ENCODE results near the gene LY6G5C. TPM values are rescaled to one million over a fixed set of nuclear protein-coding genes. Genes with fewer than 3 reads are reported as not detected.
A peak's percentile ranks its signal among the peaks of the same experiment; 100 is the strongest.

Gene LY6G5C
- total and polyA plus RNA-seq, 9 of the 15 experiments (the other 6 are each of a cell fraction or from before 2014, with no cell fraction given), result 0.10 to 0.67 (median 0.46) TPM; not detected in 4

- H3K9me1 ChIP-seq (ENCODE audit: control insufficient read depth, insufficient read depth, low read length), result peaks cover 5% of the 10 kb centered on the region
- peak overlapping the region in 1 of 2 experiments; percentile 59; a peak in 2 of 4 replicates for H3K9ac ChIP-seq (ENCODE audit: insufficient read depth in 1 of 2, low read depth in 2 of 2, low read length in 2 of 2)
- FAIRE-seq (no peak), ATAC-seq (no peak), DNase-seq (ENCODE audit: extremely low read depth in 1 of 4, low spot score in 3 of 4) (no peak)
- no peak overlapping the region for H3K27ac ChIP-seq (ENCODE audit: extremely low read depth, low read depth, low read length)
- in situ Hi-C loops (cut with MboI), result no loop called here
- H3K36me3 ChIP-seq (ENCODE audit: control insufficient read depth, insufficient read depth, low read length), result peaks cover 90% of the 10 kb centered on the region
- no TSS peak for BruUV-seq (replicated peaks)
- ChIA-PET POLR2A (interaction anchor here (0.7 to 7.1 kb wide), 12 partner anchors 9 to 164 kb away, joined by 3 to 158 read pairs (median 12); partner anchors contain the start of genes ABHD16A, CLIC1, GPANK1 and HSPA1B), CTCF (ENCODE audit: low intra/inter-chr PET ratio) (no interaction called here)
- no peak overlapping the region for H3K4me3 ChIP-seq
- peaks cover 6% of the 10 kb centered on the region; the same call in 2 of the 3 replicates for H3K79me2 ChIP-seq (ENCODE audit: control insufficient read depth, insufficient read depth, low read length)
- H3K4me2 ChIP-seq (ENCODE audit: insufficient read depth, low read length), result no peak overlapping the region
- intact Hi-C loops (cut with micrococcal nuclease), result no loop called here
- H2AFZ ChIP-seq (ENCODE audit: low read depth, low read length), result no peak overlapping the region
- H3K9me3 ChIP-seq (replicated peaks; ENCODE audit: control insufficient read depth, insufficient read depth, low read depth, low read length), result no peaks in the 10 kb centered on the region
- no peaks in the 10 kb centered on the region for H4K20me1 ChIP-seq (replicated peaks; ENCODE audit: control insufficient read depth, insufficient read depth, low read length)
- 82% methylated on average over 9 of the region's 9 CpGs for WGBS (ENCODE audit: insufficient coverage, low coverage, missing lambda C conversion rate)
- no peaks in the 10 kb centered on the region for H3K27me3 ChIP-seq (ENCODE audit: control insufficient read depth in 2 of 2, insufficient read depth in 2 of 2, low read length in 2 of 2)
- H3K4me1 ChIP-seq (replicated peaks in 1 of 2; ENCODE audit: control insufficient read depth in 2 of 2, insufficient read depth in 2 of 2, low read length in 2 of 2), result peaks cover 44 to 47% of the 10 kb centered on the region in 2 experiments
- TF ChIP-seq SRSF9 (IDR thresholded peaks at IDR 0.05; ENCODE audit: borderline replicate concordance, low read depth, low read length), result no peak
- TF ChIP-seq ELF1 (tag; IDR thresholded peaks at IDR 0.05), result no peak
- no peak for TF ChIP-seq HEY1 (CRISPR knock-in tag; IDR thresholded peaks at IDR 0.05; ENCODE audit: borderline replicate concordance)
- TF ChIP-seq TRIM25 (IDR thresholded peaks at IDR 0.05; ENCODE audit: borderline replicate concordance), result no peak
- TF ChIP-seq ZBTB7A (IDR thresholded peaks at IDR 0.05; ENCODE audit: borderline replicate concordance, control insufficient read depth, low read depth, low read length), result peak; percentile 6; the same call in 1 of the 2 replicates
- TF ChIP-seq FOSL1 (tag; conservative IDR thresholded peaks at IDR 0.05), result no peak
- TF ChIP-seq THRA (IDR thresholded peaks at IDR 0.05), result no peak
- TF ChIP-seq KLF16 (IDR thresholded peaks at IDR 0.05), result no peak
- no peak for TF ChIP-seq POLR2B (IDR thresholded peaks at IDR 0.05; ENCODE audit: low read depth, partially characterized antibody)
- no peak for TF ChIP-seq RAD21 (CRISPR knock-in tag; conservative IDR thresholded peaks at IDR 0.05 in 1 of 2, IDR thresholded peaks at IDR 0.05 in 1 of 2)
- no peak for TF ChIP-seq CREB3L1 (IDR thresholded peaks at IDR 0.05; ENCODE audit: borderline replicate concordance, low read depth)
- TF ChIP-seq SUPT5H (IDR thresholded peaks at IDR 0.05), result no peak
- 0 out of 2 replicates have a peak, but pooled peaks have one; percentile 7 for TF ChIP-seq RBFOX2 (IDR thresholded peaks at IDR 0.05; ENCODE audit: low read depth, low read length)
- 0 out of 2 replicates have a peak, but pooled peaks have one; percentile 14 for TF ChIP-seq TFAP4 (CRISPR knock-in tag; IDR thresholded peaks at IDR 0.05; ENCODE audit: borderline replicate concordance)
- no peak for TF ChIP-seq SP1 (CRISPR knock-in tag; IDR thresholded peaks at IDR 0.05)
- TF ChIP-seq DNMT1 (IDR thresholded peaks at IDR 0.05), result no peak
- TF ChIP-seq ASH1L (IDR thresholded peaks at IDR 0.05; ENCODE audit: borderline replicate concordance, low read depth, partially characterized antibody), result no peak
- TF ChIP-seq XRCC3 (IDR thresholded peaks at IDR 0.05), result no peak
Observed at GRCh38 chr6:31692886-31693285, 12.0 kb upstream of the LY6G5C start.
